IMR-90 (cell line): ENCODE measurements around the gene HOXA3. TPM values are rescaled to one million over a fixed set of nuclear protein-coding genes. Genes with fewer than 3 reads are reported as not detected.

Source experiments
- ATAC-seq: fragments of 200-7000 bp; cut with Tn5 transposase; 2 replicates; pipeline ENCODE4 v1.9.1; 2020; ENCODE audit warnings: low read depth, mild to moderate bottlenecking, moderate library complexity
- BruUV-seq: library from RNA; stranded (reverse); fragments of 400-500 nt; replicated peaks from 2 replicates; lab custom pipeline; 2021; lab: Mats Ljungman, UMichigan
- CTCF ChIA-PET: fragments of 300-600 bp; formaldehyde crosslinking; extraction: SDS; loops from one replicate; lab custom pipeline; 2021; ENCODE audit warnings: antibody characterized with exemption; lab: Yijun Ruan, JAX
- POLR2A ChIA-PET: fragments of 300-600 bp; sonication (Branson Sonifier 250); formaldehyde crosslinking; loops from one replicate; lab custom pipeline; 2022; ENCODE audit warnings: antibody characterized with exemption; ENCODE audit not compliant: unreplicated experiment; lab: Charles Lee
- DNase-seq: peaks from one replicate; pipeline ENCODE4 v3.0.0; 2013
- H2AFZ ChIP-seq: replicated peaks from 2 replicates; pipeline ENCODE3; 2013; ENCODE audit warnings: low read length, mild to moderate bottlenecking; ENCODE audit not compliant: poor library complexity
- H2AK5ac ChIP-seq: 2 replicates; pipeline ENCODE4 v1.6.1; 2013; ENCODE audit warnings: low read depth, low read length, inconsistent platforms
- H2AK9ac ChIP-seq: replicated peaks from 2 replicates; pipeline ENCODE3; 2013; ENCODE audit warnings: mild to moderate bottlenecking, low read depth, low read length, moderate library complexity; ENCODE audit not compliant: poor library complexity
- H2BK120ac ChIP-seq: 2 replicates; pipeline ENCODE4 v1.6.1; 2013; ENCODE audit warnings: low read depth, low read length, inconsistent platforms
- H2BK15ac ChIP-seq: 3 replicates; pipeline ENCODE4 v1.6.1; 2013; ENCODE audit warnings: low read depth, low read length, inconsistent platforms
- H2BK20ac ChIP-seq: 2 replicates; pipeline ENCODE4 v1.6.1; 2013; ENCODE audit warnings: low read depth, mild to moderate bottlenecking, inconsistent platforms, low read length, moderate library complexity
- H2BK5ac ChIP-seq: 2 replicates; pipeline ENCODE4 v1.6.1; 2013; ENCODE audit warnings: mild to moderate bottlenecking, low read depth, low read length, inconsistent platforms; ENCODE audit not compliant: poor library complexity, severe bottlenecking
- H3K14ac ChIP-seq: replicated peaks from 2 replicates; pipeline ENCODE4 v1.6.1; 2013; ENCODE audit warnings: low read depth, low read length, inconsistent platforms
- H3K18ac ChIP-seq: 2 replicates; pipeline ENCODE4 v1.6.1; 2013; ENCODE audit warnings: low read depth, low read length, control low read depth
- H3K23ac ChIP-seq: 2 replicates; pipeline ENCODE4 v1.6.1; 2013; ENCODE audit warnings: low read depth, low read length, inconsistent platforms
- H3K27ac ChIP-seq: 2 replicates; pipeline ENCODE4 v1.5.1; 2013; ENCODE audit warnings: mild to moderate bottlenecking, control low read depth, low read length; ENCODE audit not compliant: insufficient read depth
- H3K27me3 ChIP-seq: 2 replicates; pipeline ENCODE4 v1.6.1; 2013; ENCODE audit warnings: low read length; ENCODE audit not compliant: control insufficient read depth, insufficient read depth
- H3K36me3 ChIP-seq: 2 replicates; pipeline ENCODE4 v1.6.1; 2013; ENCODE audit warnings: low read length, mixed read lengths; ENCODE audit not compliant: control insufficient read depth, insufficient read depth
- H3K4ac ChIP-seq: 2 replicates; pipeline ENCODE4 v1.6.1; 2013; ENCODE audit warnings: low read depth, low read length, inconsistent platforms
- H3K4me1 ChIP-seq: 2 replicates; pipeline ENCODE4 v1.6.1; 2013; ENCODE audit warnings: low read length, mixed read lengths; ENCODE audit not compliant: control insufficient read depth, insufficient read depth
- H3K4me2 ChIP-seq: 2 replicates; pipeline ENCODE4 v1.6.1; 2013; ENCODE audit warnings: low read depth, mild to moderate bottlenecking, control low read depth, low read length, moderate library complexity
- H3K4me3 ChIP-seq: 2 replicates; pipeline ENCODE4 v1.5.1; 2013; ENCODE audit warnings: low read depth, mild to moderate bottlenecking, control low read depth, low read length, moderate library complexity; ENCODE audit not compliant: insufficient read depth
- H3K56ac ChIP-seq: 2 replicates; pipeline ENCODE4 v1.6.1; 2013; ENCODE audit warnings: low read length, inconsistent platforms; ENCODE audit not compliant: insufficient read depth; ENCODE audit errors: extremely low read depth
- H3K79me1 ChIP-seq, 2 experiments: 2 replicates each; pipeline ENCODE4 v1.6.1; 2013; ENCODE audit warnings: low read length in 2 of 2, inconsistent platforms in 1 of 2, low read depth in 1 of 2
- H3K9ac ChIP-seq: 2 replicates; pipeline ENCODE4 v1.6.1; 2013; ENCODE audit warnings: low read depth, low read length, control low read depth
- H3K9me1 ChIP-seq: 2 replicates; pipeline ENCODE4 v1.6.1; 2013; ENCODE audit warnings: low read length, inconsistent platforms; ENCODE audit not compliant: insufficient read depth
- H3K9me3 ChIP-seq: 2 replicates; pipeline ENCODE4 v1.6.1; 2013; ENCODE audit warnings: low read length; ENCODE audit not compliant: control insufficient read depth, insufficient read depth
- H4K20me1 ChIP-seq: 2 replicates; pipeline ENCODE4 v1.6.1; 2013; ENCODE audit warnings: low read length, inconsistent platforms; ENCODE audit not compliant: insufficient read depth
- H4K5ac ChIP-seq: 2 replicates; pipeline ENCODE4 v1.6.1; 2013; ENCODE audit warnings: mild to moderate bottlenecking, low read depth, low read length, control low read depth
- H4K8ac ChIP-seq, 2 experiments: 2 replicates each; pipeline ENCODE4 v1.6.1; 2013; ENCODE audit warnings: low read depth in 2 of 2, low read length in 2 of 2, control low read depth in 1 of 2, inconsistent platforms in 1 of 2
- H4K91ac ChIP-seq: 2 replicates; pipeline ENCODE4 v1.6.1; 2013; ENCODE audit warnings: low read depth, low read length, inconsistent platforms; ENCODE audit not compliant: insufficient read depth
- BHLHE40 ChIP-seq: fragments of 150-350 bp; IDR thresholded peaks from 2 replicates; pipeline ENCODE4 v1.6.1; 2016; ENCODE audit warnings: mild to moderate bottlenecking, low read depth, low read length
- CEBPB ChIP-seq: IDR thresholded peaks from 2 replicates; pipeline ENCODE4 v1.6.1; 2012; ENCODE audit warnings: low read depth, low read length, improper control_type of control experiment
- CHD1 ChIP-seq: IDR thresholded peaks from 2 replicates; pipeline ENCODE4 v1.6.1; 2012; ENCODE audit warnings: low read depth, low read length, improper control_type of control experiment
- FOS ChIP-seq: fragments of 150-350 bp; IDR thresholded peaks from 2 replicates; pipeline ENCODE4 v1.6.1; 2016; ENCODE audit warnings: low read depth, low read length
- MAFK ChIP-seq: IDR thresholded peaks from 2 replicates; pipeline ENCODE4 v1.6.1; 2012; ENCODE audit warnings: low read depth, low read length, improper control_type of control experiment
- MAZ ChIP-seq: IDR thresholded peaks from 2 replicates; pipeline ENCODE4 v1.6.1; 2012; ENCODE audit warnings: low read depth, mild to moderate bottlenecking, low read length, improper control_type of control experiment, moderate library complexity, borderline replicate concordance
- RAD21 ChIP-seq: IDR thresholded peaks from 2 replicates; pipeline ENCODE4 v1.6.1; 2012; ENCODE audit warnings: low read length, improper control_type of control experiment
- RCOR1 ChIP-seq: IDR thresholded peaks from 2 replicates; pipeline ENCODE4 v1.6.1; 2012; ENCODE audit warnings: mild to moderate bottlenecking, low read length, improper control_type of control experiment; ENCODE audit not compliant: insufficient replicate concordance
- SMC3 ChIP-seq: fragments of 150-350 bp; IDR thresholded peaks from 2 replicates; pipeline ENCODE4 v1.6.1; 2016; ENCODE audit warnings: low read depth, mild to moderate bottlenecking, antibody characterized with exemption, low read length, moderate library complexity
- WGBS, 2 experiments: methylation state at CpG; one replicate each; pipeline versions ENCODE4 v1.1.5 to v1.1.7; 2013; ENCODE audit warnings: missing lambda C conversion rate in 2 of 2; ENCODE audit not compliant: insufficient read length in 1 of 2; ENCODE audit errors: extremely low coverage in 2 of 2; 5-methylcytosine and 5-hydroxymethylcytosine counted together
- dilution Hi-C: fragments of 300-500 bp; cut with HindIII; formaldehyde crosslinking; loops from one replicate; pipeline ENCODE4 v1.14.3; 2018; ENCODE audit warnings: low sequenced_read_pairs; ENCODE audit not compliant: unreplicated experiment
- in situ Hi-C: fragments of 300-500 bp; cut with MboI; formaldehyde crosslinking; loops from 3 replicates; pipeline ENCODE4 v1.14.3; 2019; ENCODE audit warnings: low sequenced_read_pairs, inconsistent platforms, mixed read lengths
- intact Hi-C: fragments of 100-400 bp; cut with micrococcal nuclease; formaldehyde crosslinking; loops from 2 replicates; pipeline ENCODE4 v1.10.0; 2022
- polyA plus RNA-seq, 3 experiments: library from polyadenylated mRNA; depleted of rRNA; stranded (reverse); fragments of >200 nt; gene quantifications; 2 replicates each; pipeline ENCODE4 v1.2.3, GENCODE V29; 2012; ENCODE audit warnings: low replicate concordance in 1 of 3
- total RNA-seq: library from RNA; depleted of rRNA; stranded (reverse); fragments of >200 nt; gene quantifications from 2 replicates; pipeline ENCODE4 v1.2.3, GENCODE V29; 2012
- TF ChIP-seq, protein P1 (sequence below): conservative IDR thresholded peaks from 2 replicates; pipeline ENCODE4 v1.5.1; 2012; ENCODE audit warnings: mild to moderate bottlenecking, low read depth, low read length, improper control_type of control experiment
- TF ChIP-seq, protein P2 (sequence below): fragments of 150-350 bp; IDR thresholded peaks from 2 replicates; pipeline ENCODE4 v1.6.1; 2016; ENCODE audit warnings: low read depth, mild to moderate bottlenecking, low read length, moderate library complexity, borderline replicate concordance

HOXA3 gene
- total and polyA plus RNA-seq, 2 of the 4 experiments (the other 2 are of a cell fraction), result 0.90 to 5.4 TPM

DNA sequence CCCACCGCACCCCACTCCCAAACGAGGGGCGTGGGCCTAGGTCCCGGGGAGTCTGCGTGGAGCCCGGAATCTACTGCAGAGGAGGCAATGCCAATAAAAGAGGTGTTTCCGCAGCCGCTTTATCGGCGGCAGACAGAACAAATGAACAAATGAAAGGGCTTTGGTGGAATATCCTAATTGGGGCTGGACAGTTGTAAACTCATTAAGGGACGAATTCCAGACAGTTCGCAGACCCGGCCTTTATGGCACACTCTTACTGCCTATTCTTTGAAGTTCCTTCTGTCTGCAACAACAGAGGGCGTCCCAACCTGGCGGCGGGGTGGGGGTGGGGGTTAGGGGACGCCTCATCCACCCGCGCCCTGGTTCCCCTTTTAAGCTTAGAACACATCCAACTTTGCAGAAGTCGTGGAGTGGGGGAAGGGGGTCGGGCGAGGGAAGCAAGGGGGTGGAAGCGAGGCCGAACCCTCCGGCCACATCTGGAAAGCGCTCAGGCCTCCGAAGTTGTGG is 8.9 kb upstream of the HOXA3 start:
- no peak for DNase-seq
- Histone ChIP-seq H3K18ac (no peak overlapping the region), H3K4ac (no peak overlapping the region), H3K23ac (no peak overlapping the region), H4K5ac (no peak overlapping the region), H2BK15ac (no peak overlapping the region), H2BK20ac (no peak overlapping the region), H3K14ac (no peak overlapping the region), H3K9ac (no peak overlapping the region; the same call in 1 of the 2 replicates), H3K9me3 (peaks cover 6% of the 10 kb centered on the region; the same call in 1 of the 2 replicates), H3K27me3 (peaks cover 34% of the 10 kb centered on the region), H2BK120ac (no peak overlapping the region), H3K9me1 (no peaks in the 10 kb centered on the region), H2BK5ac (no peak overlapping the region), H2AK5ac (no peak overlapping the region), H3K4me3 (peak overlapping the region; percentile 36), H4K8ac (no peak overlapping the region), H3K79me1 (no peaks in the 10 kb centered on the region), H3K4me1 (peaks cover 1% of the 10 kb centered on the region; the same call in 1 of the 2 replicates), H4K20me1 (no peaks in the 10 kb centered on the region), H4K91ac (no peak overlapping the region), H2AK9ac (peak overlapping the region; percentile 87), H3K56ac (no peak overlapping the region), H3K27ac (no peak overlapping the region), H3K36me3 (no peaks in the 10 kb centered on the region), H2AFZ (peak overlapping the region; percentile 98), H3K4me2 (peak overlapping the region; percentile 79)
- TF ChIP-seq CHD1, result no peak
- TF ChIP-seq CEBPB, result no peak
- no peak for TF ChIP-seq MAZ
- TF ChIP-seq RCOR1, result no peak
- no peak for TF ChIP-seq MAFK
- TF ChIP-seq RAD21, result no peak
- TF ChIP-seq FOS, result no peak
- no peak for TF ChIP-seq SMC3
- TF ChIP-seq BHLHE40, result no peak
- TF ChIP-seq, protein P1, sequence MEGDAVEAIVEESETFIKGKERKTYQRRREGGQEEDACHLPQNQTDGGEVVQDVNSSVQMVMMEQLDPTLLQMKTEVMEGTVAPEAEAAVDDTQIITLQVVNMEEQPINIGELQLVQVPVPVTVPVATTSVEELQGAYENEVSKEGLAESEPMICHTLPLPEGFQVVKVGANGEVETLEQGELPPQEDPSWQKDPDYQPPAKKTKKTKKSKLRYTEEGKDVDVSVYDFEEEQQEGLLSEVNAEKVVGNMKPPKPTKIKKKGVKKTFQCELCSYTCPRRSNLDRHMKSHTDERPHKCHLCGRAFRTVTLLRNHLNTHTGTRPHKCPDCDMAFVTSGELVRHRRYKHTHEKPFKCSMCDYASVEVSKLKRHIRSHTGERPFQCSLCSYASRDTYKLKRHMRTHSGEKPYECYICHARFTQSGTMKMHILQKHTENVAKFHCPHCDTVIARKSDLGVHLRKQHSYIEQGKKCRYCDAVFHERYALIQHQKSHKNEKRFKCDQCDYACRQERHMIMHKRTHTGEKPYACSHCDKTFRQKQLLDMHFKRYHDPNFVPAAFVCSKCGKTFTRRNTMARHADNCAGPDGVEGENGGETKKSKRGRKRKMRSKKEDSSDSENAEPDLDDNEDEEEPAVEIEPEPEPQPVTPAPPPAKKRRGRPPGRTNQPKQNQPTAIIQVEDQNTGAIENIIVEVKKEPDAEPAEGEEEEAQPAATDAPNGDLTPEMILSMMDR, result no peak
- TF ChIP-seq, protein P2, sequence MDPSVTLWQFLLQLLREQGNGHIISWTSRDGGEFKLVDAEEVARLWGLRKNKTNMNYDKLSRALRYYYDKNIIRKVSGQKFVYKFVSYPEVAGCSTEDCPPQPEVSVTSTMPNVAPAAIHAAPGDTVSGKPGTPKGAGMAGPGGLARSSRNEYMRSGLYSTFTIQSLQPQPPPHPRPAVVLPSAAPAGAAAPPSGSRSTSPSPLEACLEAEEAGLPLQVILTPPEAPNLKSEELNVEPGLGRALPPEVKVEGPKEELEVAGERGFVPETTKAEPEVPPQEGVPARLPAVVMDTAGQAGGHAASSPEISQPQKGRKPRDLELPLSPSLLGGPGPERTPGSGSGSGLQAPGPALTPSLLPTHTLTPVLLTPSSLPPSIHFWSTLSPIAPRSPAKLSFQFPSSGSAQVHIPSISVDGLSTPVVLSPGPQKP, result no peak
- CTCF ChIA-PET, result interaction anchor here (0.6 to 1.8 kb wide), 23 partner anchors 9 to 1269 kb away, joined by 3 to 29 read pairs (median 4); partner anchors contain the start of gene HOXA5
- WGBS, 2 experiments, result no CpG with 5 or more reads among the region's 27 CpGs
- dilution Hi-C loops, result no loop called here
- in situ Hi-C loops, result no loop called here
- intact Hi-C loops, result loop anchor here (1.0 to 10.0 kb wide), 4 partner anchors 792 to 1906 kb away; partner anchors contain the start of genes CBX3 and HNRNPA2B1
- ATAC-seq, result peak; percentile 5
- POLR2A ChIA-PET, result no interaction called here
- BruUV-seq, result no TSS peak
